Activated B cell treated with CpG ODN at 0.5 μM for 24 hours (primary cell): ENCODE results near the gene IGSF21. TPM values are rescaled to one million over a fixed set of nuclear protein-coding genes. Genes with fewer than 3 reads are reported as not detected.

Experiments
- ATAC-seq: fragments of 200-7000 bp; cut with Tn5 transposase; one replicate; pipeline ENCODE4 v1.10.0; 2021; ENCODE audit warnings: low read depth, mild to moderate bottlenecking, moderate library complexity
- CTCF ChIA-PET: fragments of 350-600 bp; sonication (Branson Sonifier 250); formaldehyde crosslinking; loops from one replicate; lab custom pipeline; 2021; ENCODE audit warnings: antibody characterized with exemption; lab: Charles Lee
- POLR2A ChIA-PET: fragments of 350-600 bp; sonication (Branson Sonifier 250); formaldehyde crosslinking; loops from one replicate; lab custom pipeline; 2021; ENCODE audit warnings: antibody characterized with exemption; lab: Charles Lee
- DNase-seq: peaks from one replicate; pipeline ENCODE4 v3.0.0; 2022
- H3K27ac Mint-ChIP-seq: one replicate; pipeline ENCODE4 v1.8.0; 2020; ENCODE audit warnings: mixed read lengths
- H3K27me3 Mint-ChIP-seq: one replicate; pipeline ENCODE4 v1.8.0; 2021; ENCODE audit warnings: mixed read lengths
- H3K36me3 Mint-ChIP-seq: one replicate; pipeline ENCODE4 v1.8.0; 2021; ENCODE audit warnings: low read depth, mixed read lengths
- H3K4me1 Mint-ChIP-seq: one replicate; pipeline ENCODE4 v1.8.0; 2021; ENCODE audit warnings: mixed read lengths
- H3K4me3 Mint-ChIP-seq: one replicate; pipeline ENCODE4 v1.8.0; 2020; ENCODE audit warnings: mild to moderate bottlenecking, mixed read lengths
- H3K9me3 Mint-ChIP-seq: one replicate; pipeline ENCODE4 v1.8.0; 2020; ENCODE audit warnings: mixed read lengths
- CTCF ChIP-seq: fragments of 200-600 bp; IDR thresholded peaks from one replicate; pipeline ENCODE4 v1.8.0; 2022; ENCODE audit warnings: antibody characterized with exemption, mild to moderate bottlenecking
- intact Hi-C: fragments of 100-400 bp; cut with micrococcal nuclease; formaldehyde crosslinking; loops from one replicate; pipeline ENCODE4 v1.15.1; 2024
- total RNA-seq: library from RNA; stranded (reverse); gene quantifications from 2 replicates; pipeline ENCODE4 v1.2.3, GENCODE V29; 2022

IGSF21 gene
- total RNA-seq, 1 donor from 2014 or later = not detected

GRCh38 chr1:18396247-18396980 lies 288.8 kb downstream of the IGSF21 start:
- intact Hi-C loops = no loop called here
- Mint-ChIP-seq H3K9me3 (no peaks in the 10 kb centered on the region), H3K36me3 (no peaks in the 10 kb centered on the region), H3K4me1 (no peaks in the 10 kb centered on the region), H3K27ac (no peak overlapping the region), H3K4me3 (no peak overlapping the region), H3K27me3 (peaks cover 11% of the 10 kb centered on the region)
- DNase-seq (no peak), ATAC-seq (no peak)
- TF ChIP-seq CTCF = no peak
- POLR2A ChIA-PET = no interaction called here
- CTCF ChIA-PET = no interaction called here

DNA sequence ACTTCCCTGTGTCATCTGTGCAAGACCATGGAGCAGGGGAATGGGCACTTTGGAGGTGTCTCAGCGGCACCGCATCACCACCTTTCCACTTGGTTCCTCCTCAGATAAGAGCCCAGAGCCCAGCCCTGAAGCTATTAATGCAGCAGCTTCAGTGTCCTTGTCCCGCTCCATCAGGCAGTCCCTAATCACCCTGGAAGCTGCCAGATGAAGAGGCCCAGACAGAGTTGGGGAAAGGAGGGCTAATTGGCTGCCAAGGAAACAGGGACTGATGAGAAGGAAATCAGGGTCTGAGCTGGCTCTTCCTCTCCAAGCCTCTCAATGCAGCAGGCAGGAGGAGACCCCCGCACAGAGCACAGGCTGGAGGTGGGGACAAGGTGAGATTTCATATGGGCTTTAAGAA lies 290.0 kb downstream of the IGSF21 start:
- Mint-ChIP-seq H3K36me3 (no peaks in the 10 kb centered on the region), H3K4me3 (no peak overlapping the region), H3K27me3 (peaks cover 11% of the 10 kb centered on the region), H3K9me3 (no peaks in the 10 kb centered on the region), H3K27ac (no peak overlapping the region), H3K4me1 (no peaks in the 10 kb centered on the region)
- DNase-seq (no peak), ATAC-seq (no peak)
- CTCF ChIA-PET = no interaction called here
- TF ChIP-seq CTCF = no peak
- intact Hi-C loops = no loop called here
- POLR2A ChIA-PET = no interaction called here

- ChIA-PET CTCF (no interaction called here), POLR2A (no interaction called here)
- H3K4me1 Mint-ChIP-seq = no peaks in the 10 kb centered on the region
- no peaks in the 10 kb centered on the region for H3K9me3 Mint-ChIP-seq
- H3K27ac Mint-ChIP-seq = no peak overlapping the region
- TF ChIP-seq CTCF = no peak
- H3K27me3 Mint-ChIP-seq = peaks cover 11% of the 10 kb centered on the region
- intact Hi-C loops = no loop called here
- no peak overlapping the region for H3K4me3 Mint-ChIP-seq
- H3K36me3 Mint-ChIP-seq = no peaks in the 10 kb centered on the region
- DNase-seq (no peak), ATAC-seq (no peak)
Measured at GRCh38 chr1:18398791-18399530, 291.4 kb downstream of the IGSF21 start.

DNA sequence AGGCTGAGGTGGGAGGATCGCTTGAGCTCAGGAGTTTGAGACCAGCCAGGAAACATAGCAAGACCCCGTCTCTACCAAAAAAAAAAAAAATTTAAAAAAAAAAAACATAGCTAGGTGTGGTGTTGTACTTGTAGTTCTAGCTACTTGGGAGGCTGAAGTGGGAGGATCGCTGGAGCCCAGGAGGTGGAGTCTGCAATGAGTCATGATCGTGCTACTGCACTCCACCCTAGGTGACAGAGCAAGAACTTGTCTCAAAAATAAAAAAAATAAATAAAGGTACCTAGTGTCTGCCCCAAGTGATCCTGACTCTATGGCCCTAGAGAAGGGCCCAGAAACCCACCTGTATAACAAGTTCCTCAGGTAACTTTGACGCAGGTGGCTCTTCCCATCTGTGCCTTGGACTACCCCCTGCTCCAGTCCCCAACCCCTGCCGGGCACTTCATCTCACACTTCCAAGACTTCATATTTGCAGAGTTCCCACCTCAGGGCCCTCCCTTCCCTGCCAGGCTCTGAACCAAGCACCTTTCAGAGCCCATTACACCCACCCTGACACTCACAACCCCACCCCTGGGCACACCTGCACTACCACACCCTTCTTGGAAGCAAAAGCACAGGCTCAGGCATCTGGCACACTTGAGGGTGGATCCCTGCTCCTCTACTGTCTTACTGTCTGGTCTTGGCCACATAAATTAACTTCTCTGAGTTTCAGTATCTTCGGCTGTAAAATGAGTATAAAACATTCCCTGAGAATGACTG lies 292.9 kb downstream of the IGSF21 start:
- no peaks in the 10 kb centered on the region for H3K4me1 Mint-ChIP-seq
- DNase-seq = no peak
- H3K27me3 Mint-ChIP-seq = peaks cover 8% of the 10 kb centered on the region
- ChIA-PET POLR2A (no interaction called here), CTCF (no interaction called here)
- no peak for TF ChIP-seq CTCF
- no peaks in the 10 kb centered on the region for H3K9me3 Mint-ChIP-seq
- H3K27ac Mint-ChIP-seq = no peak overlapping the region
- intact Hi-C loops = no loop called here
- H3K36me3 Mint-ChIP-seq = no peaks in the 10 kb centered on the region
- H3K4me3 Mint-ChIP-seq = no peak overlapping the region
- ATAC-seq = no peak

DNA sequence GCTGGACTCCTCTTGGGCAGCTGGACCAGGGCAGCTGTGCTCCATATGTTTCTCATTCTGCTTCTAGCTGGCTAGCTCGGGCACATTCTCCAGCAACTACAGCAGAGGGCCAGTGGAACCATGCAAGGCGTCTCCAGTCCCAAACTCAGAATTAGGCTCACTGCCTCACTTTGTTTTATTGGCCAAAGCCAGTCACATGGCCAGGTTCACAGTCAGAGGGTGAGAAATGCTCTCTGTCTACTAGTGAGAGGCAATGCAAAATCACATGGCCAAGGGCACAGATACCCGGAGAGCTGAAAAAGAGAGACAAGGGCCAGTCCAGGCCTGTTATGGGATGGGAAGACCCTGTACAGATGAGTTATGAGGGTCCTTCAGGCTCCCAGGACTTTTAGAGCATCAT lies 294.3 kb downstream of the IGSF21 start:
- H3K27ac Mint-ChIP-seq = no peak overlapping the region
- intact Hi-C loops = no loop called here
- ChIA-PET CTCF (no interaction called here), POLR2A (no interaction called here)
- ATAC-seq (no peak), DNase-seq (no peak)
- no peak for TF ChIP-seq CTCF
- no peaks in the 10 kb centered on the region for H3K36me3 Mint-ChIP-seq
- H3K9me3 Mint-ChIP-seq = no peaks in the 10 kb centered on the region
- H3K4me3 Mint-ChIP-seq = no peak overlapping the region
- H3K4me1 Mint-ChIP-seq = no peaks in the 10 kb centered on the region
- H3K27me3 Mint-ChIP-seq = peaks cover 8% of the 10 kb centered on the region
